Psoas muscle (tissue), 8 donors: ENCODE measurements around the gene SYT2. TPM values are rescaled to one million over a fixed set of nuclear protein-coding genes. Genes with fewer than 3 reads are reported as not detected.

Experiments used
- ATAC-seq, 4 donors: fragments of 200-7000 bp; cut with Tn5 transposase; one replicate each; pipeline ENCODE4 v1.9.1; 2020; ENCODE audit warnings: moderate library complexity in 3 of 4, mild to moderate bottlenecking in 2 of 4
- DNase-seq, 2 donors: peaks; one replicate each; pipeline ENCODE4 v3.0.0-alpha.2; 2020
- H3K27ac ChIP-seq: fragments of 200-600 bp; one replicate; pipeline ENCODE4 v1.8.0; 2022
- H3K27me3 ChIP-seq, 3 donors: fragments of 200-600 bp in 1 of 3; one replicate each; pipeline versions ENCODE4 v1.6.1 to v1.8.0; 2013 to 2022; ENCODE audit warnings: low read length in 2 of 3, mild to moderate bottlenecking in 2 of 3, moderate library complexity in 1 of 3; ENCODE audit not compliant: insufficient read depth in 3 of 3
- H3K36me3 ChIP-seq, 2 donors: fragments of 200-600 bp in 1 of 2; one replicate each; pipeline versions ENCODE4 v1.6.1 to v1.8.0; 2013 to 2022; ENCODE audit warnings: low read depth in 1 of 2, mild to moderate bottlenecking in 1 of 2, moderate library complexity in 1 of 2; ENCODE audit not compliant: insufficient read depth in 1 of 2
- H3K4me1 ChIP-seq: fragments of 200-600 bp; one replicate; pipeline ENCODE4 v1.8.0; 2022
- H3K4me3 ChIP-seq: fragments of 200-600 bp; one replicate; pipeline ENCODE4 v1.8.0; 2022; ENCODE audit warnings: mild to moderate bottlenecking
- H3K9me3 ChIP-seq: fragments of 200-600 bp; one replicate; pipeline ENCODE4 v1.8.0; 2022
- WGBS, 3 donors: extraction: QIAGEN DNeasy Blood & Tissue Kit; methylation state at CpG; one replicate each; pipeline versions ENCODE4 v1.1.6 to v1.1.7; 2013; 5-methylcytosine and 5-hydroxymethylcytosine counted together
- intact Hi-C, 2 donors: fragments of 100-400 bp; cut with DNase I; formaldehyde crosslinking; loops; one replicate each; pipeline versions ENCODE4 v1.11.0 to v1.14.2; 2022
- polyA plus RNA-seq, 3 donors: library from polyadenylated mRNA; stranded (reverse); fragments of 200-250 nt; gene quantifications; one replicate each; pipeline ENCODE4 v1.2.3, GENCODE V29; 2013
- total RNA-seq, 4 donors: library from RNA; stranded (reverse); fragmentation: NEBNext Ultra II Directional in 2 of 4; extraction: Animal tissue kit (Norgen Biotek cat#: 25700) in 2 of 4; gene quantifications; one replicate each; pipeline versions ENCODE4 v1.2.1 to v1.2.4, GENCODE V29; 2021 to 2023
- TF ChIP-seq, protein P1 (sequence below): fragments of 200-600 bp; IDR thresholded peaks from one replicate; pipeline ENCODE4 v1.8.0; 2022; ENCODE audit warnings: antibody characterized with exemption
- donor health status: healthy with polysubstance abuse.
- donor health status: DM: no; HTN: no; CAD: no; lungs with moderate emphysema.
- donor health status: Bipolar disorder and iron deficiency.
- donor health status: healthy.
- donor health status: DM: yes; HTN: yes; CAD: no.
- donor health status: DM: no; HTN: no; CAD: no.
- donor health status: DM: no; HTN: no; CAD: no.
- donor health status: DM: yes; HTN: yes; CAD: no.

SYT2 gene
- total and polyA plus RNA-seq, 7 donors, result 0.01 to 0.02 TPM; not detected in 5

DNA sequence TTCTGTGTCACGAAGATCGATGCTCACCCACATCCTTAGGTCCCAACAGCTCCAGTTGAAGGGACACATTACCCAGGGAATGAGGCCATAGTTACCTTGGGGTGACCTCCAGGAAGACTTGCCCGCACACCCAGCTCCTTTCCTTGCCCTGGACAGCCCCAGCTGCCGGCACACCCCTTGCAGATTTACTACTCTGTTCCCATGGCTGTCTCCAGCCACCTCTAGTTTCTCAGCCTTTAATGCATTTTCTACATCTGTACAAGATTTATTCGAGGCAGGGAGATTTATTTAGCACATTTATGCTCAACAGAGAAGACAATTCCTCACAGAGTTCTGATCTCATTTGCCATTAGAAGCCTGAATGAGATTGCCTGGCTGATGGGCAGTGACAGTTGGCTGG lies 36.7 kb downstream of the SYT2 start:
- WGBS, 3 donors, result 63 to 71% (median 67%) methylated on average over 5 of the region's 5 CpGs
- no peak for ATAC-seq
- no peak overlapping the region for H3K27ac ChIP-seq

DNA sequence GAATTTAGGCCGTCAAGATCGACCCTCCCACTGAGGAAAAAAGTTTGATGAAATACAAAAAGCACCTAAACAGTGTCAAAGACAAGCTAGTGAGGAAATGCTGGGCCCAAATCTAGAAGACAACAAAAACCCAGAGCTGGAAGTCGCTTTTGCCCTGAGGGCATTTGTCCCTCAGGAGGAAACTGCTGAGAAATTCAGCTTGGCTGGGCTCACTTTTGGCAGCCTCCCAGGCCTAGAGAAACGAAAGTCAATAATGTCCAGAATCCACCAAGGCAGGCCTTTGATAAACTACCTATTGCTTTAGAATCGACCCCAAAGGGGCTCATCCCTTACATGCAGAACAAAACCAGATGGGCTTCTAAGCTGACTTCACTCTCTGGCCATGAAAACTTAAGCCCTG lies 38.9 kb downstream of the SYT2 start:
- WGBS, 3 donors, result 54 to 58% (median 56%) methylated on average over 5 of the region's 5 CpGs
- H3K4me3 ChIP-seq, result no peak overlapping the region
- no peaks in the 10 kb centered on the region for H3K36me3 ChIP-seq
- DNase-seq, result no peak
- H3K9me3 ChIP-seq, result no peaks in the 10 kb centered on the region
- no peaks in the 10 kb centered on the region for H3K4me1 ChIP-seq
- no peak overlapping the region for H3K27ac ChIP-seq
- TF ChIP-seq, protein P1, sequence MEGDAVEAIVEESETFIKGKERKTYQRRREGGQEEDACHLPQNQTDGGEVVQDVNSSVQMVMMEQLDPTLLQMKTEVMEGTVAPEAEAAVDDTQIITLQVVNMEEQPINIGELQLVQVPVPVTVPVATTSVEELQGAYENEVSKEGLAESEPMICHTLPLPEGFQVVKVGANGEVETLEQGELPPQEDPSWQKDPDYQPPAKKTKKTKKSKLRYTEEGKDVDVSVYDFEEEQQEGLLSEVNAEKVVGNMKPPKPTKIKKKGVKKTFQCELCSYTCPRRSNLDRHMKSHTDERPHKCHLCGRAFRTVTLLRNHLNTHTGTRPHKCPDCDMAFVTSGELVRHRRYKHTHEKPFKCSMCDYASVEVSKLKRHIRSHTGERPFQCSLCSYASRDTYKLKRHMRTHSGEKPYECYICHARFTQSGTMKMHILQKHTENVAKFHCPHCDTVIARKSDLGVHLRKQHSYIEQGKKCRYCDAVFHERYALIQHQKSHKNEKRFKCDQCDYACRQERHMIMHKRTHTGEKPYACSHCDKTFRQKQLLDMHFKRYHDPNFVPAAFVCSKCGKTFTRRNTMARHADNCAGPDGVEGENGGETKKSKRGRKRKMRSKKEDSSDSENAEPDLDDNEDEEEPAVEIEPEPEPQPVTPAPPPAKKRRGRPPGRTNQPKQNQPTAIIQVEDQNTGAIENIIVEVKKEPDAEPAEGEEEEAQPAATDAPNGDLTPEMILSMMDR, result no peak
- intact Hi-C loops, result no loop called here
- H3K27me3 ChIP-seq, result no peaks in the 10 kb centered on the region
- ATAC-seq, result no peak

More for the DNA sequence above, 36.7 kb downstream of the SYT2 start:
- intact Hi-C loops, result no loop called here
- TF ChIP-seq, protein P1, result no peak
- no peak for DNase-seq
- Histone ChIP-seq H3K36me3 (no peaks in the 10 kb centered on the region), H3K27me3 (no peaks in the 10 kb centered on the region), H3K4me1 (no peaks in the 10 kb centered on the region), H3K9me3 (peaks cover 3% of the 10 kb centered on the region), H3K4me3 (no peak overlapping the region)

DNA sequence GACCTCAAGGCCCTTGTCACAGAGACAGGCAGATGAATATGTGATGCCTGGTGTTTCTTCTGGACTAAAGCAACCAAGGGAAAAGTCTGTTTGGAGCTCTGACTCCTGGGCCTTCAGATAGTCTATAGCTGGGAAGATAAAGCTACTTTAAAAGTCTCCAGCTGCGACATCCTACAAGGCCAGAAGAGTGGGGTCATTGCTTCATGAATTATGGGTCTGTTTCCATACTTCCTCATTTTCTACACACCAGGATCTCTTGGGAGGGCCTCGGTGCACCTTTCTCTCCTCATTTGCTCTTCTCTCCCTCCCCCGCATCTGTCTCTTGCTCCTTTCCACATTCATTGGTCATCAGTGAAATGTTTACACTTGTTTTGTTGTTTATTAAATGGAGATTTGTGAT lies 44.8 kb downstream of the SYT2 start:
- DNase-seq (no peak), ATAC-seq (no peak)
- Histone ChIP-seq H3K4me1 (no peaks in the 10 kb centered on the region), H3K27me3 (peaks cover 0 to 31% (median 2%) of the 10 kb centered on the region in 3 donors), H3K4me3 (no peak overlapping the region), H3K27ac (no peak overlapping the region), H3K36me3 (no peaks in the 10 kb centered on the region), H3K9me3 (no peaks in the 10 kb centered on the region)
- TF ChIP-seq, protein P1, result no peak
- intact Hi-C loops, result no loop called here
- WGBS, 3 donors, result 76 to 84% (median 80%) methylated on average over 3 of the region's 3 CpGs

DNA sequence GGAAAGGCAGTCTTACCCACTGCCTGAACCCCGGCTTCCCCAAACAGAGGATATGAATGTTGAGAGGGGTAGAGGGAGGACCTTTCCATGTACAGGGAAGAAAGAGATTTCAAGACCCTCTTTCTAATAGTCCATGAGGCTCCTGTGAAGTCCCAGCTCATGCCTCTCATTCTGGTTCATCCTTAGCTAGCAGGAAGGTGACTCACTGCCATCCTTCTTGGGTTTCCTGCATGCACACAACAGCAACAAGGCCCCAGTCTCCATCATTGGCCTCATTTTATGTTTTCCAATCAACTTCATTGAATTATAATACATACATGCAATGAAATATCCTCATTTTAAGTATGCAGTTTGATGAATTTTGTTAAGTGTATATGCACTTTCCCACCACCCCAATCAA lies 46.2 kb downstream of the SYT2 start:
- Histone ChIP-seq H3K9me3 (no peaks in the 10 kb centered on the region), H3K36me3 (no peaks in the 10 kb centered on the region), H3K27me3 (peaks cover 0 to 31% (median 5%) of the 10 kb centered on the region in 3 donors), H3K4me3 (no peak overlapping the region), H3K27ac (no peak overlapping the region), H3K4me1 (no peaks in the 10 kb centered on the region)
- WGBS, 3 donors, result 41 to 100% (median 79%) methylated on average over 1 of the region's 1 CpG
- TF ChIP-seq, protein P1, result no peak
- DNase-seq, result no peak
- no peak for ATAC-seq
- intact Hi-C loops, result no loop called here

DNA sequence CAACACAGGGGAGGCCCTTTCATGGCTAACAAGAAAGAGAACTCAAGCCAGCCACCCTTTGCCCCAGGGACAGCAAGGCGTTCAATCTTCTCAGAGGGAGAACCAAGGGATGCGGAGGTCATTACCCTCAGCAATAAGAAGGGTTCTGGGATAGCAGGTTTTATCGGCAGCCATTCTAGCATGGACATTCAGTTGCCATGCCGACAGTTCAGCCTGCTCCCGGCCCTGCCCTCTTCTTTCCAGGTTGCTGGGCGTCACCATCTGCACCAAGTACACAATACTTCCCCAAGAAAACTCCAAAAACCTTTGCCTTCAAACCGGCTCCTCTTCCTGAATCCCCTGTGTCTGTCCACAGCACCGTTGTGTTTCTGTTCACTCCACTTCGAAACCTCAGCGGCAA lies 47.1 kb downstream of the SYT2 start:
- Histone ChIP-seq H3K36me3 (no peaks in the 10 kb centered on the region), H3K4me1 (no peaks in the 10 kb centered on the region), H3K27me3 (peaks cover 0 to 34% (median 8%) of the 10 kb centered on the region in 3 donors), H3K27ac (no peak overlapping the region), H3K9me3 (no peaks in the 10 kb centered on the region), H3K4me3 (no peak overlapping the region)
- TF ChIP-seq, protein P1, result no peak
- intact Hi-C loops, result no loop called here
- no peak for DNase-seq
- 67 to 75% (median 68%) methylated on average over 10 of the region's 10 CpGs for WGBS, 3 donors
- no peak for ATAC-seq
